ENCODE results near the gene ARFGAP1.

DNA sequence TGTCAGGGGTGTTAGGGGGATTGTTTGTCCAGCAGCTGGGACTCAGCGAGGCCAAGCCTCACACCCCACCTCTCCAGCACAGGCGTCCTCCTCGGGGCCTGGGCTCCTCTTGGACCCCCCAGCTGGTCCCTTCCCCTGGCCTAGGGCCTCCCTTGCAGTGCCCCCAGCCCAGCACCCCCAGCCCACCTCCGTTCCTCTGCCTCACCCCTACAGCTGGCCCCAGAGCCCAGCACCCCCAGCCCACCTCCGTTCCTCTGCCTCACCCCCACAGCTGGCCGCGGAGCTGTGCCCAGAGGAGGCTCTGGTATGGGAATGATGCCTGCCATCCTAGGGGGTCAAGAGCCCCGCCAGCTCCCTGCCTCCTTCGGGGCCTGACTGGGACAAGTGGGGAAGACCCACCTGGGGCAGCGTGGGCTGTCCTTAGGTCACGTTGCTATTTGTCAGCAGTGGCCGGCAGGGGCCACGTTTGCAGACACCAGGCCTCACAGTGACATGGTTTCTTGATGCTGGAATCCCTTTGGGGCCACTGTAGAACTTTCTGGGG, 12.4 kb downstream of the ARFGAP1 start:
- TF ChIP-seq, protein P1, sequence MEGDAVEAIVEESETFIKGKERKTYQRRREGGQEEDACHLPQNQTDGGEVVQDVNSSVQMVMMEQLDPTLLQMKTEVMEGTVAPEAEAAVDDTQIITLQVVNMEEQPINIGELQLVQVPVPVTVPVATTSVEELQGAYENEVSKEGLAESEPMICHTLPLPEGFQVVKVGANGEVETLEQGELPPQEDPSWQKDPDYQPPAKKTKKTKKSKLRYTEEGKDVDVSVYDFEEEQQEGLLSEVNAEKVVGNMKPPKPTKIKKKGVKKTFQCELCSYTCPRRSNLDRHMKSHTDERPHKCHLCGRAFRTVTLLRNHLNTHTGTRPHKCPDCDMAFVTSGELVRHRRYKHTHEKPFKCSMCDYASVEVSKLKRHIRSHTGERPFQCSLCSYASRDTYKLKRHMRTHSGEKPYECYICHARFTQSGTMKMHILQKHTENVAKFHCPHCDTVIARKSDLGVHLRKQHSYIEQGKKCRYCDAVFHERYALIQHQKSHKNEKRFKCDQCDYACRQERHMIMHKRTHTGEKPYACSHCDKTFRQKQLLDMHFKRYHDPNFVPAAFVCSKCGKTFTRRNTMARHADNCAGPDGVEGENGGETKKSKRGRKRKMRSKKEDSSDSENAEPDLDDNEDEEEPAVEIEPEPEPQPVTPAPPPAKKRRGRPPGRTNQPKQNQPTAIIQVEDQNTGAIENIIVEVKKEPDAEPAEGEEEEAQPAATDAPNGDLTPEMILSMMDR (IDR thresholded peaks at IDR 0.05), result no peak
- no peak for TF ChIP-seq POLR2A (IDR thresholded peaks at IDR 0.05)
